CD1c-positive myeloid dendritic cell (primary cell): ENCODE measurements around the gene LRSAM1.

Experiments
- DNase-seq: peaks from one replicate; pipeline ENCODE4 v3.0.0-alpha.2; 2016; ENCODE audit errors: extremely low spot score

Gene LRSAM1

GRCh38 chr9:127450830-127451607 lies at the start of gene LRSAM1, which contains the start of gene RPL12:
Gene LRSAM1, plus strand, starts transcription at chr9:127451510. Its CDS starts 3,018 bp downstream, at chr9:127454528.
Gene RPL12, minus strand, starts transcription at chr9:127451406. Its CDS starts 89 bp downstream, at chr9:127451317.
- DNase-seq, result peak; percentile 98

DNA sequence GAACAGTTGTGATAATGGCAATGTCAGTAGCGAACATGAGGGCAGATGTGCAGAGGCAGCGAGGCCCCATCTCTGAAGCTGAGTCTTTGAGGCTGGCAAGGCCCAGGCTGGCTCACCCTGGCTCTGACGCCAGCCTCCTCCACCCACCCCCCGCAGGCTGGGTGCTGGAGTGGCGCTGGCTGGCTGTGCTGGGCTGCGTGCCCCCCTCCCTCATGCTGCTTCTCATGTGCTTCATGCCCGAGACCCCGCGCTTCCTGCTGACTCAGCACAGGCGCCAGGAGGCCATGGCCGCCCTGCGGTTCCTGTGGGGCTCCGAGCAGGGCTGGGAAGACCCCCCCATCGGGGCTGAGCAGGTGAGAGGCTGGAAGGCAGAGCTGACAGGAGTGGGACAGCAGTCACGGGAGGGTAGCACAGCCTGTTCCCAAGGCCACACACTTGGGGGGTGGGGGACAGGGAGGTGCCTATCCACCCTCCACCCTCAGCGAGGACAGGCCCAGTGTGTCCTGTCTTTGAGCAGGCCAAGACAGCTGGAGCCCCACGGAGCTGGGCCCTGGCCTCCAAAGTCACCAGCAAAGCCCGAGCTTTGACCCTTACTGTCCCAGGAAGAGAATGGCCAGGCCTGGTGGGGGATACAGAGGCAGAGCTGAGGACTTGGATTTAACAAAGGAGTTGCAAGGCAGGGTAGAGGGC lies 48.8 kb upstream of the LRSAM1 start:
- no peak for DNase-seq

GRCh38 chr9:127403507-127404192 lies 47.7 kb upstream of the LRSAM1 start:
- DNase-seq, result no peak

- DNase-seq, result no peak
Measured at GRCh38 chr9:127404631-127405030, 46.7 kb upstream of the LRSAM1 start.

DNA sequence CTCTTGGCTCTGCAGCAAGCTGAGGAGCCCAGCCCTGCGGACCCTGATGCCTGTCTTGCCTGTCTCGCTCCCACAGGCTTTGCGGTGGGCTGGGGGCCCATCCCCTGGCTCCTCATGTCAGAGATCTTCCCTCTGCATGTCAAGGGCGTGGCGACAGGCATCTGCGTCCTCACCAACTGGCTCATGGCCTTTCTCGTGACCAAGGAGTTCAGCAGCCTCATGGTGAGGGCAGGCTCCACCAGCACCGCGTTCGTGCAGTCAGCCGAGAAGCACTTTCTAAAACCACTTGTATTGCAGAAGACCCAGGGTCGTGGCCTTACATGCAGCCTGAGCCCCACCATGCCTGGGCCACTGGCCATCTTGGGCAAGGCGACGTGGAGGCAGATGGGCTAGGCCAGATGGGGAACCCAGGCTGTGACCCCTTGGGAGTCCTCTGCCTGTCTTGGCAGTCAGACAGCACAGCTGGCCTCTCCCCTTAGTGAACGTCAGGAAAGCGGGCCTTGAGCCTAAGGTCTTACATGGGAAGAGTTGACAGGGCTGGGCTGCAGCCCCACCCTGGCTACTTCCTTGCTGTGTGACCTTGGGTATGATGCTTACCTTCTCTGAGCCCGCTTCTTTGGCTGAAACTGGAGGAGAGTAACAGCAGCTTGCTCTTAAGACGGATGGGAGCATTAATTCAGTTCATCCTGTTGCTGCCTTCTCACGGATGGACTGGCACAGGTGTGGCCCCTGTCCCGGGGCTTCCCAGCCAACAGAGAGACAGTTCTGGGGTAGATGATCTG lies 45.8 kb upstream of the LRSAM1 start:
- DNase-seq, result no peak

DNA sequence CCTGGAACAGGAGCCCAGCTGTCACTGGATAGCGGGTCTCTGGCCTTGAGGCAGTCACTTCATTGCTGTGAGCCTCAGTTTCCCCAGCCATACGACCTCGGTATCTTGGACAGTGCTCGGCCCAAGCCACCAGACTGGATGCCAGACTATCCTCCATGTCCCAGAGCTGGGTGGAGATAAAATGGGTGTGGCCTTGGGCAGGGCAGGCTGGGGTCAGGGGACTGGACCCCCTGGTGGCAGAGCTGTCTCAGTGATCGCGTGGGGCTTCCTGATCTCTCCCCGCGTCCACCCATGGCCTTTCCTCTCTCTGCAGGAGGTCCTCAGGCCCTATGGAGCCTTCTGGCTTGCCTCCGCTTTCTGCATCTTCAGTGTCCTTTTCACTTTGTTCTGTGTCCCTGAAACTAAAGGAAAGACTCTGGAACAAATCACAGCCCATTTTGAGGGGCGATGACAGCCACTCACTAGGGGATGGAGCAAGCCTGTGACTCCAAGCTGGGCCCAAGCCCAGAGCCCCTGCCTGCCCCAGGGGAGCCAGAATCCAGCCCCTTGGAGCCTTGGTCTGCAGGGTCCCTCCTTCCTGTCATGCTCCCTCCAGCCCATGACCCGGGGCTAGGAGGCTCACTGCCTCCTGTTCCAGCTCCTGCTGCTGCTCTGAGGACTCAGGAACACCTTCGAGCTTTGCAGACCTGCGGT lies 44.4 kb upstream of the LRSAM1 start:
- no peak for DNase-seq

- no peak for DNase-seq
Measured at GRCh38 chr9:127407492-127407843, 43.8 kb upstream of the LRSAM1 start.

GRCh38 chr9:127411122-127411521 lies 40.2 kb upstream of the LRSAM1 start:
- DNase-seq, result peak; percentile 67

DNA sequence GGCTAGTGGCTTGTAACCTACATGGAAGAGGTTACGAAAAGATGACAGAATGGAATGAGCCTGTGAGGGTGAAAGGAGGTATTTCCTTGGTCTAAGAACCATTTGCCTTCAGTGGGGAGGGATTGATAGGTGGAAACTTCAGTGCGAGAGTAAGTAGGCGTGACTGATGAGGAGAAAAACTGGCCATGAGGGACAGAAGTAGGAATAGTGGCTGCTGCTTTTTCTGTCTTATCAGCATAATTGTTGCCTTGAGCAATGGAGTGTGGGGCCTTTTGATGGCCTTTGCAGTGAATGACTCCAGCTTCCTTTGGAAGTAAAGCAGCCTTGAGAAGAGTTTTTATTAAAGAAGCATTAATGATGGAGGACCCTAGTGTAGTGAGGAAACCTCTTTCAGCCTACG lies 36.2 kb upstream of the LRSAM1 start:
- no peak for DNase-seq

DNA sequence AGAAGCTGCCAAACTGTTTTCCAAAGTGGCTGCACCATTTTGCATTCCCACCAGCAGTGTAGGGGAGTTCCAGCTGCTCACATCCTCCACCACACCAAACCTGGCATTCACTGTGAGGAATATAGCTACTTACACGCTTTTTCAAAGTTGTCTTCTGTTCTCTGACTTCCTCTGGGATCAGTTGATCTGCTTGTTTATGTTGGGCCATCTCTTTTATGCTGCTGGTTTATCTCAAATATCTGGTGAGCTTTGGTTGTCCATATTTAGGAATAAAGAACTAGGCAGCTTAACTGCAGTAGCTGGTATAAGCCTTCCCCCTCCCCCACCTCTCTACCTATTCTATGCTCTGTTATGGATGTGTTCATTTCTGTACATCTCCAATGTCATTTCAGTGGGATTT lies 35.7 kb upstream of the LRSAM1 start:
- DNase-seq, result no peak

- no peak for DNase-seq
Measured at GRCh38 chr9:127417131-127418036, 33.9 kb upstream of the LRSAM1 start.

DNA sequence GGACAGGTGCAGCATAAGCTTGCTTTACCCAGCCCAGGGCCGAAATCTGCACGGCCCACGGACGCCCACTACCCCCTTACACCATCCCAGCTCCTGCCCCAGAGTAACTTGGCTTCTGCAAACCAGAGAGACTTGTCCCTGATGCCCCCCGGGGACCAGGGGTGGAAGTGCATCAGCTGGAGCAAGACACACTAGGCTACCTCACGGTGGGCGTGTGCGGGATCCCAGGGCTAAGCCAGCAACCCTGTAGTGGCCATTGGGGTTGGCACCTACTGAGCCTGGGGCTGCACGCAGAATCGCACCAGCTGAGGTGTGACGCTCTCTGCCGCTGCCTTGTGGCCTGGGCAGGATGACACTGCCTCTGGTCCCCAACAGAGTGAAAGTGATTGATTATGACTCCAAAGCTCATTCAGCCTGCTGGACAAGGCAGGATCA lies 33.3 kb upstream of the LRSAM1 start:
- DNase-seq, result peak; percentile 45

- peak; percentile 26 for DNase-seq
Measured at GRCh38 chr9:127419348-127419747, 32.0 kb upstream of the LRSAM1 start.

DNA sequence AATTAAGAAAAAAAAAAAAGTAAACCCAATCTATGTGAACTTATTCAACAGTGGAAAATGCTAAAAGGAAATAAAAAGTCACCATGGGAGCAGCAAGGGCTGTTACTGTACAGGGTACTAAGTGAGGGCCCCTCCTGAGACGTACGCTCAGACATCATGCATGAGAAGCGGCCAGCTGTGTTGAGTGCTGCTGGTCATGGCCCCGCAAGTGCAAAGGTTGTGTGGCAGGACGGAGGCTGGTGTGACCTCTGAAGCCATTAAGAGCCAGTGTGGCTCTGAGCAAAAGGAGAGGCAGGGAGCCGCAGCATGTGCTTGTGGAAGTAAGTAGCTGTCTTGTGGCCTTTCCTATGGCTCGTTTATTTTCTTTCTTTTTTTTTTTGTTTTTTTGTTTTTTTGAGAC lies 30.3 kb upstream of the LRSAM1 start:
- DNase-seq, result no peak

DNA sequence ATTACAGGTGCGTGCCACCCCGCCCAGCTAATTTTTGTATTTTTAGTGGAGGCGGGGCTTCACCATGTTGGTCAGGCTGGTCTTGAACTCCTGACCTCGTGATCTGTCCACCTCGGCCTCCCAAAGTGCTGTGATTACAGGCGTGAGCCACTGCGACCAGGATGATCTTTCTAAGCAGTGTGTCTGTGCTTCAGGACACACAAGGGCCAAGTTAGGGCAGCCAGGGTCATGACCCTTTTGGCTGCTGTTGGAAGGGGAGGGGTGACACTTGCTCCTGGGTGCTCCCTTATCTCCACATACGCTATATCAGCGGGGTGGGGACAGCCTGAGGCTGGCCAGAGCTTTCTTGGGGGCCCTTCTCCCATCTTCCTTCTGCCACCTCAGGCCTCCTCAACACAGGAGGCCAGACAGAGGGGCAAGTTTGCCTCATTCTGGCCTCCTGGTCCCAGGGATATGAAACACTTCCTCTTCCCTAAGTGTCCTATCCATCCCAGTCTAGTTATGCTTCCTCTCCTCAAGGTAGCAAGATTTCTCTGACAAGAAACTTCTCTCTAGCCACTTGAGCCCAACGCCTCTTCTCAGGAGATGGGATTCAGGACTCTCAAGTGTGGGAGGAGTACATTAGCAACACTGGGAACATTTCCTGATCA lies 29.1 kb upstream of the LRSAM1 start:
- no peak for DNase-seq

GRCh38 chr9:127422787-127423186 lies 28.5 kb upstream of the LRSAM1 start:
- DNase-seq, result no peak

DNA sequence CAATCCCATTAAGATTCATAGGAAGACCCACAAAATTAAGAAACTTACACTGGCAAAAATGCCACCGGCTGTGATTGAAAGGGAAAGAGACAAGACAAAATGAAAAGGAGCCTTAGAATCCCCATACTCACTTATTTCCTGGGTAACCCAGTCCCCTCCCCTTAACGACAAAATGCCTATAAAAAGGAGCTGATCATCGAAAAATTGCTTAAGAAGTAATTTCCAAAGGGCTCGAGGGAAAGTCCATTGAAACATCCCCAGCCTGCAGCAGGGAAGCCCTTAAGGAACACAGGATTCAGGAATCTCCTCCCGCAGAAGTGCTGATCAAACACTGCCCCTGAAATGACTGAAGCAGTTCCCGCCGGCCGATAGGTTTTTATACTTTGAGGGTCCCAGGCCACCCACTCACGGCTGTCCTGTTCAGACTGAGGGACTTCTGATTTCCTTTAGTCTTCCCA lies 27.8 kb upstream of the LRSAM1 start:
- DNase-seq, result no peak

DNA sequence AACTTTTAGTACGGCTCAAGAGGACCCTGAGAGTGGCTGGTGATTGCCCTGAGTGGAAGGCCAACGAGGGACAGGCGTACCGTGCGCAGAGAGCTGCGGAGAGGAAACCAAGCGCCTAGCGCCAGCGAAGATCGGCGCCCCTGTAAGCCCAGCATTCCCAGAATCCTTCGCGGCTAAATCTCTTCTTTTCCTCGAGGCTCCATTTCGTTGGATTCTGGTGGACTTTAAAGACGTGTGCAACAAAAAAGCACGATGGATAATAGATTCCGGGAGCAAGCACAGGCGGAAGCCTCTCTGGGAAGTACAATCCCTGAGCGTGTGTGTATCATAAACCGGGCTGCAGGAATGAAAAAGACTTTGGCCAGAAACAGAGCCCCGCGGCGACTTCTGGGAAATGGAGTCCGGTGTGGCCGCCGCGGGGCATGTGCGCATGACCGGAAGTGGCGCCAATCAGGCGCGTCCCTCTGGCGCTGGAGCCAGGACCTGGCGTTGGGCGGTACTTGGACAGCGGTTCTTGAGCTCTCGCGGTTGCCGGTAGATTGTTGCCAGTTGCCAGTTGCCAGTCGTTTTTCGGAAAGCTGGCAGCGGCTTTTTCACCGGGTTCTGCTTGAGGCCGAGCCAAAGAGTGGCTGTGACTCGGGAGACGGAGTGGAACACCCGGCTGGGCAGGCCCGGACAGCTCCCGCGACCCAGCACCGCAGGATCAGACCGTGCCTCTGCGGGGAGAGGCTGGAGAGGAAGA lies 27.2 kb upstream of the LRSAM1 start, which contains the start of gene ZNF79:
Gene ZNF79 (plus strand): TSS at position 449 of the 742 bp plus-strand sequence. CDS start 406 bp downstream, outside the sequence.
- peak; percentile 94 for DNase-seq

DNA sequence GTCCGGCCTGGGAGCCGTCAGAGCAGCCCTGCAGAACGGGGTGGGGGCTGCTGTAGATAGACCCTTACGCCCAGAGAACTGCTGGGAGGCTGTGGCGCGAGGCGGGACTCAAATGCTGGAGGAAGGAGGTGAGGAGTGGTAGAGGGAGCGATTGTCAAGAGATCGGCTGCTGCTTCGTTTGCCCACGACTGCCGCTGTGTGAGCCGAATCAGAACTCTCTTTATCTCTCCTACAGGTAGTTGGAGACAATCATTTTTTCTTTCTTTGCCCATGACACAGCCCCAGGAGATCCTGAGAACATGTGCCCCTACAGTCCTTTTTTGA lies 26.7 kb upstream of the LRSAM1 start:
- DNase-seq, result no peak
